HL-60 (cell line): ENCODE measurements around the gene RBM28.

Experiments used
- CTCF ChIP-seq: IDR thresholded peaks from one replicate; pipeline ENCODE4 v1.5.1; 2011; ENCODE audit warnings: low read length, control low read depth, inconsistent platforms; ENCODE audit not compliant: insufficient read depth
- REST ChIP-seq: IDR thresholded peaks from 2 replicates; pipeline ENCODE4 v1.6.1; 2012; ENCODE audit warnings: low read depth; ENCODE audit not compliant: insufficient replicate concordance

GRCh38 chr7:128274884-128275603 is 68.7 kb downstream of the RBM28 start:
- TF ChIP-seq CTCF (no peak), REST (no peak)
